Ovary (tissue), 9 donors: ENCODE measurements around the gene COL5A1. TPM values are rescaled to one million over a fixed set of nuclear protein-coding genes. Genes with fewer than 3 reads are reported as not detected.

Experiments used
- DNase-seq, 5 donors: peaks; one replicate each; pipeline ENCODE4 v3.0.0-alpha.2; 2019 to 2020
- H3K27ac ChIP-seq, 2 donors: fragments of 200-600 bp; one replicate each; pipeline versions ENCODE4 v1.5.1 to v1.8.0; 2019 to 2022
- H3K27me3 ChIP-seq: fragments of 200-600 bp; one replicate; pipeline ENCODE4 v1.8.0; 2022
- H3K36me3 ChIP-seq: fragments of 200-600 bp; sonication (generic); one replicate; pipeline ENCODE4 v1.5.1; 2019
- H3K4me1 ChIP-seq: one replicate; pipeline ENCODE4 v1.8.1; 2013; ENCODE audit warnings: mild to moderate bottlenecking, moderate library complexity; ENCODE audit not compliant: insufficient read depth
- H3K4me3 ChIP-seq: fragments of 200-600 bp; sonication (generic); one replicate; pipeline ENCODE4 v1.5.1; 2017
- H3K9me3 ChIP-seq, 2 donors: fragments of 200-600 bp in 1 of 2; sonication (generic) in 1 of 2; one replicate each; pipeline versions ENCODE4 v1.5.1 to v1.8.1; 2013 to 2019; ENCODE audit warnings: mild to moderate bottlenecking in 1 of 2, moderate library complexity in 1 of 2
- EP300 ChIP-seq: sonication (generic); formaldehyde crosslinking; IDR thresholded peaks from one replicate; pipeline ENCODE4 v1.6.1; 2017; ENCODE audit warnings: antibody characterized with exemption
- POLR2A ChIP-seq: fragments of 450-650 bp; IDR thresholded peaks from one replicate; pipeline ENCODE4 v1.6.1; 2017; ENCODE audit warnings: antibody characterized with exemption, mild to moderate bottlenecking, moderate library complexity
- WGBS, 3 donors: extraction: QIAGEN DNeasy Blood & Tissue Kit in 1 of 3; methylation state at CpG; one replicate each; pipeline versions ENCODE4 v1.1.5 to v1.1.7; 2013 to 2017; 5-methylcytosine and 5-hydroxymethylcytosine counted together
- intact Hi-C, 4 donors: fragments of 100-400 bp; cut with DNase I; formaldehyde crosslinking; loops; one replicate each; pipeline versions ENCODE4 v1.11.0 to v1.15.1; 2022 to 2023
- polyA plus RNA-seq, 2 donors: library from polyadenylated mRNA; stranded (reverse); fragments of 200-250 nt in 1 of 2; fragments of 350-450 nt in 1 of 2; fragmentation: Illumina TruSeq in 1 of 2; extraction: RNeasy Lipid Tissue Mini Kit (QIAGEN cat#74804) in 1 of 2; gene quantifications; one replicate each; pipeline ENCODE4 v1.2.3, GENCODE V29; 2013 to 2014
- total RNA-seq, 7 donors: library from RNA; depleted of rRNA in 2 of 7; stranded (reverse); fragments of >200 nt in 2 of 7; fragmentation: NEBNext Ultra II Directional in 3 of 7; extraction: Animal tissue kit (Norgen Biotek cat#: 25700) in 3 of 7; gene quantifications; one replicate each; pipeline versions ENCODE4 v1.1.0 to v1.2.4, GENCODE V29; 2016 to 2023
- TF ChIP-seq, protein P1 (sequence below), 3 donors: fragments of 450-650 bp in 2 of 3; fragments of 200-600 bp in 1 of 3; IDR thresholded peaks; one replicate each; pipeline versions ENCODE4 v1.5.1 to v1.8.0; 2016 to 2022; ENCODE audit warnings: antibody characterized with exemption in 3 of 3, mild to moderate bottlenecking in 1 of 3
- donor health status: DM: no; HTN: no; CAD: no; lungs with moderate emphysema.
- donor health status: DM: no; HTN: no; CAD: no.
- donor health status: Bipolar disorder and iron deficiency.
- donor health status: DM: yes; HTN: yes; CAD: no.
- donor health status: DM: no; HTN: no; CAD: no.
- donor health status: DM: yes; HTN: yes; CAD: no.

COL5A1 gene
- total and polyA plus RNA-seq, 9 donors = 28.1 to 117 (median 54.6) TPM

GRCh38 chr9:134687556-134687955, 46.0 kb downstream of the COL5A1 start:
- DNase-seq = peak in 1 of 5 donors; percentile 13

GRCh38 chr9:134688231-134688630, 46.6 kb downstream of the COL5A1 start:
- H3K27ac ChIP-seq = no peak overlapping the region
- H3K4me1 ChIP-seq = peaks cover 5% of the 10 kb centered on the region
- intact Hi-C loops = loop anchor here in 1 of 4 donors (5.0 kb wide), 1 partner anchor 231 kb away; no protein-coding TSS in a partner anchor
- no peaks in the 10 kb centered on the region for H3K36me3 ChIP-seq
- no peaks in the 10 kb centered on the region for H3K9me3 ChIP-seq
- peak in 2 of 5 donors; percentile 10 to 29 for DNase-seq
- no peak overlapping the region for H3K4me3 ChIP-seq
- TF ChIP-seq EP300 (no peak), POLR2A (no peak)
- H3K27me3 ChIP-seq = no peaks in the 10 kb centered on the region
- 82 to 84% (median 83%) methylated on average over 15 of the region's 15 CpGs for WGBS, 3 donors

More at GRCh38 chr9:134687556-134687955, 46.0 kb downstream of the COL5A1 start:
- WGBS, 3 donors = 73 to 90% (median 83%) methylated on average over 10 of the region's 10 CpGs
- H3K27me3 ChIP-seq = no peaks in the 10 kb centered on the region
- H3K9me3 ChIP-seq = no peaks in the 10 kb centered on the region
- H3K36me3 ChIP-seq = no peaks in the 10 kb centered on the region
- H3K27ac ChIP-seq = no peak overlapping the region
- intact Hi-C loops = loop anchor here in 1 of 4 donors (5.0 kb wide), 1 partner anchor 230 kb away; no protein-coding TSS in a partner anchor
- no peak for TF ChIP-seq POLR2A
- TF ChIP-seq, protein P1, sequence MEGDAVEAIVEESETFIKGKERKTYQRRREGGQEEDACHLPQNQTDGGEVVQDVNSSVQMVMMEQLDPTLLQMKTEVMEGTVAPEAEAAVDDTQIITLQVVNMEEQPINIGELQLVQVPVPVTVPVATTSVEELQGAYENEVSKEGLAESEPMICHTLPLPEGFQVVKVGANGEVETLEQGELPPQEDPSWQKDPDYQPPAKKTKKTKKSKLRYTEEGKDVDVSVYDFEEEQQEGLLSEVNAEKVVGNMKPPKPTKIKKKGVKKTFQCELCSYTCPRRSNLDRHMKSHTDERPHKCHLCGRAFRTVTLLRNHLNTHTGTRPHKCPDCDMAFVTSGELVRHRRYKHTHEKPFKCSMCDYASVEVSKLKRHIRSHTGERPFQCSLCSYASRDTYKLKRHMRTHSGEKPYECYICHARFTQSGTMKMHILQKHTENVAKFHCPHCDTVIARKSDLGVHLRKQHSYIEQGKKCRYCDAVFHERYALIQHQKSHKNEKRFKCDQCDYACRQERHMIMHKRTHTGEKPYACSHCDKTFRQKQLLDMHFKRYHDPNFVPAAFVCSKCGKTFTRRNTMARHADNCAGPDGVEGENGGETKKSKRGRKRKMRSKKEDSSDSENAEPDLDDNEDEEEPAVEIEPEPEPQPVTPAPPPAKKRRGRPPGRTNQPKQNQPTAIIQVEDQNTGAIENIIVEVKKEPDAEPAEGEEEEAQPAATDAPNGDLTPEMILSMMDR (IDR thresholded peaks at IDR 0.05) = no peak
- no peak for TF ChIP-seq EP300
- peaks cover 5% of the 10 kb centered on the region for H3K4me1 ChIP-seq
- no peak overlapping the region for H3K4me3 ChIP-seq

GRCh38 chr9:134688661-134689320, 47.2 kb downstream of the COL5A1 start:
- no peak overlapping the region for H3K27ac ChIP-seq
- no peak for TF ChIP-seq POLR2A
- TF ChIP-seq EP300 = no peak
- TF ChIP-seq, protein P1 (IDR thresholded peaks at IDR 0.05) = no peak
- intact Hi-C loops = loop anchor here in 1 of 4 donors (5.0 kb wide), 1 partner anchor 231 kb away; no protein-coding TSS in a partner anchor
- 84 to 89% (median 88%) methylated on average over 15 to 17 of the region's 17 CpGs for WGBS, 3 donors
- H3K4me1 ChIP-seq = peaks cover 5% of the 10 kb centered on the region
- DNase-seq = peak in 2 of 5 donors; percentile 17 to 31
- H3K36me3 ChIP-seq = no peaks in the 10 kb centered on the region
- H3K9me3 ChIP-seq = no peaks in the 10 kb centered on the region
- no peak overlapping the region for H3K4me3 ChIP-seq
- no peaks in the 10 kb centered on the region for H3K27me3 ChIP-seq

GRCh38 chr9:134689321-134690181, 47.9 kb downstream of the COL5A1 start:
- Histone ChIP-seq H3K4me1 (peaks cover 5% of the 10 kb centered on the region), H3K36me3 (no peaks in the 10 kb centered on the region), H3K27me3 (no peaks in the 10 kb centered on the region), H3K27ac (no peak overlapping the region), H3K4me3 (no peak overlapping the region), H3K9me3 (no peaks in the 10 kb centered on the region)
- peak; percentile 55 to 82 (median 79) for DNase-seq
- TF ChIP-seq, protein P1 (IDR thresholded peaks at IDR 0.05) = peak; percentile 53 to 82 (median 79)
- TF ChIP-seq POLR2A = no peak
- intact Hi-C loops = loop anchor here in 1 of 4 donors (5.0 to 10.0 kb wide), 3 partner anchors 232 to 655 kb away; partner anchors contain the start of gene OLFM1
- 36 to 45% (median 43%) methylated on average over 20 of the region's 20 CpGs for WGBS, 3 donors
